ENCODE data around the gene MCAT. TPM values are rescaled to one million over a fixed set of nuclear protein-coding genes. Genes with fewer than 3 reads are reported as not detected.

MCAT gene
- total RNA-seq, 2 donors from 2014 or later, result 17.1 to 19.9 TPM

- Mint-ChIP-seq H3K9me3 (peaks cover 13% of the 10 kb centered on the region), H3K4me1 (peaks cover 4% of the 10 kb centered on the region), H3K4me3 (no peak overlapping the region), H3K27ac (no peak overlapping the region), H3K27me3 (ENCODE audit: insufficient read depth) (no peaks in the 10 kb centered on the region), H3K36me3 (ENCODE audit: low read depth) (peaks cover 3% of the 10 kb centered on the region)
- Histone ChIP-seq H3K9me3 (ENCODE audit: control insufficient read depth, low read length) (peaks cover 7% of the 10 kb centered on the region), H3K9ac (ENCODE audit: extremely low read depth, low read length, poor library complexity, severe bottlenecking) (no peak overlapping the region), H3K4me3 (ENCODE audit: low read length) (no peak overlapping the region), H3K36me3 (ENCODE audit: control insufficient read depth, insufficient read depth, low read length) (no peaks in the 10 kb centered on the region), H3K27me3 (ENCODE audit: control insufficient read depth, insufficient read depth, low read length, poor library complexity, severe bottlenecking) (no peaks in the 10 kb centered on the region), H3K27ac (ENCODE audit: low read depth, low read length) (no peak overlapping the region), H3K4me1 (ENCODE audit: control insufficient read depth, insufficient read depth, low read length) (no peaks in the 10 kb centered on the region)
- no peak for DNase-seq
- no peak for TF ChIP-seq CTCF (conservative IDR thresholded peaks at IDR 0.05)
- WGBS, 2 experiments (ENCODE audit: insufficient coverage in 1 of 2, insufficient read length in 1 of 2), result 90 to 92% methylated on average over 8 to 9 of the region's 9 CpGs
Measured at GRCh38 chr22:43092085-43092484, 51.1 kb downstream of the MCAT start.

- no peak overlapping the region for H3K27ac Mint-ChIP-seq
- Histone ChIP-seq H3K27ac (ENCODE audit: low read depth, low read length) (no peak overlapping the region), H3K27me3 (ENCODE audit: control insufficient read depth, insufficient read depth, low read length, poor library complexity, severe bottlenecking) (no peaks in the 10 kb centered on the region), H3K4me3 (ENCODE audit: low read length) (no peak overlapping the region), H3K4me1 (ENCODE audit: control insufficient read depth, insufficient read depth, low read length) (no peaks in the 10 kb centered on the region), H3K36me3 (ENCODE audit: control insufficient read depth, insufficient read depth, low read length) (peaks cover 3% of the 10 kb centered on the region), H3K9ac (ENCODE audit: extremely low read depth, low read length, poor library complexity, severe bottlenecking) (no peak overlapping the region), H3K9me3 (ENCODE audit: control insufficient read depth, low read length) (no peaks in the 10 kb centered on the region)
- no peak for DNase-seq
- peaks cover 4% of the 10 kb centered on the region for H3K4me1 Mint-ChIP-seq
- H3K9me3 Mint-ChIP-seq, result no peaks in the 10 kb centered on the region
- TF ChIP-seq CTCF (conservative IDR thresholded peaks at IDR 0.05), result no peak
- peaks cover 4% of the 10 kb centered on the region for H3K36me3 Mint-ChIP-seq (ENCODE audit: low read depth)
- peak overlapping the region; percentile 63 for H3K4me3 Mint-ChIP-seq
- H3K27me3 Mint-ChIP-seq (ENCODE audit: insufficient read depth), result no peaks in the 10 kb centered on the region
- 89 to 94% methylated on average over 4 to 6 of the region's 6 CpGs for WGBS, 2 experiments (ENCODE audit: insufficient coverage in 1 of 2, insufficient read length in 1 of 2)
Measured at GRCh38 chr22:43090130-43090789, 52.9 kb downstream of the MCAT start.

GRCh38 chr22:43088984-43089717 is 54.0 kb downstream of the MCAT start, which contains the start of gene TTLL1:
Gene TTLL1, minus strand, starts transcription at chr22:43089391. Its CDS starts 13,805 bp downstream, at chr22:43075586.
- peaks cover 6% of the 10 kb centered on the region for H3K36me3 Mint-ChIP-seq (ENCODE audit: low read depth)
- Histone ChIP-seq H3K9me3 (ENCODE audit: control insufficient read depth, low read length) (no peaks in the 10 kb centered on the region), H3K9ac (ENCODE audit: extremely low read depth, low read length, poor library complexity, severe bottlenecking) (peak within 1 kb of the TSS; percentile 16), H3K27me3 (ENCODE audit: control insufficient read depth, insufficient read depth, low read length, poor library complexity, severe bottlenecking) (no peaks in the 10 kb centered on the region), H3K36me3 (ENCODE audit: control insufficient read depth, insufficient read depth, low read length) (peaks cover 3% of the 10 kb centered on the region), H3K27ac (ENCODE audit: low read depth, low read length) (no peak within 1 kb of the TSS), H3K4me3 (ENCODE audit: low read length) (peak within 1 kb of the TSS; percentile 87), H3K4me1 (ENCODE audit: control insufficient read depth, insufficient read depth, low read length) (no peaks in the 10 kb centered on the region)
- DNase-seq, result peak; percentile 97
- peak within 1 kb of the TSS; percentile 79 for H3K27ac Mint-ChIP-seq
- WGBS, 2 experiments (ENCODE audit: insufficient coverage in 1 of 2, insufficient read length in 1 of 2), result 2 to 6% methylated on average over 29 to 64 of the region's 64 CpGs
- H3K4me3 Mint-ChIP-seq, result peak within 1 kb of the TSS; percentile 63
- H3K4me1 Mint-ChIP-seq, result peaks cover 2% of the 10 kb centered on the region
- peak; percentile 35 for TF ChIP-seq CTCF (conservative IDR thresholded peaks at IDR 0.05)
- H3K27me3 Mint-ChIP-seq (ENCODE audit: insufficient read depth), result no peaks in the 10 kb centered on the region
- H3K9me3 Mint-ChIP-seq, result no peaks in the 10 kb centered on the region
